ENCODE results near the gene PABPN1. TPM values are rescaled to one million over a fixed set of nuclear protein-coding genes. Genes with fewer than 3 reads are reported as not detected.

The PABPN1 gene
- total and polyA plus RNA-seq, 9 of the 15 experiments (the other 6 are each of a cell fraction or from before 2014, with no cell fraction given) = 32.6 to 388 (median 178) TPM

- no peak for TF ChIP-seq TARDBP (IDR thresholded peaks at IDR 0.05)
- TF ChIP-seq KDM5B (IDR thresholded peaks at IDR 0.05; ENCODE audit: insufficient replicate concordance, low read depth, low read length) = peak; percentile 79
- TF ChIP-seq HOMEZ (CRISPR knock-in tag; IDR thresholded peaks at IDR 0.05) = no peak
Observed at GRCh38 chr14:23301969-23302289, 19.3 kb upstream of the PABPN1 start (continued).

DNA sequence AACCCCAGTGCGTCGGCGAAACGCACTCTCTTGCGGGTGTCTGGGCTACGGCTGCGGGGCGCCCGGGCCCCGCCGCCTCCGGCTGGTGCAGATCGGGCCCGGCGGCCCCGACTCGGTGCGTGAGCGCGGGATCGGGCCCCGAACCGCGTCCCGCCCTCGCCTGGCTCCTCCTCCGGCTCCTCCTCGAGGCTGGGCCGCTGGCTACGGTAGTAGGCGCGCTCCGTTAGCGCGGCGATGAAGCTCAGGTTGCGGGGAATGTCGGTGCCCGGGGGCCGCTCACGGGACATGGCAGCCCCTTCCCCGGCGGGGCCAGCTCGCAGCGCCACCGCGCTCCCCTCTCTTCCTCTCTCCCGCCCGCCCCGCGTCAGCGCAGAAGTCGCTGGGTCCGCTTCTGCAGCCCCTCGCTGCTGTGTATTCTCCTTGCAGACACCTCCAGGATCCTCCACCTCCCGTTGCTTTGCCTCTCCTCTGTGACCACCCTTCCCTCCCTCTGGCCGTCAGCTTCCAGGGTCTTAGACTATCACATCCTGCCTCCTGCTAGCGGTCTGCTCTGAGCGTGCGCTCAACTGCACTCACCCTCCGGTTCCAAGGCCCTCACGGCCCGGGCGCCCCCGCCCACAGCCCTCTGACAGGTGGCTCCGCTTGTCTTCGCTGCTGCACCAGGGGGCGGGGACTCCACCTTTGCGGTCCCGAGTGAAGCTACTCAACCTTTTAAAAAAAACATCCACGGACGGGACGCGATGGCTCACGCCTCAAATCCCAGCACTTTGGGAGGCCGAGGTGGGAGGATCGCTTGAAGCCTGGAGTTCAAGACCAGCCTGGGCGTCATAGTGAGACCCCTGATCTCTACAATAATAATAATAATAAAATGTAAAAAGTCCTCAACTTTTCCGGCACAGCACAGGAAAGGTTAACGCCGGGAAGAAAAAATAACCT, 18.7 kb upstream of the PABPN1 start, which contains the start of gene PPP1R3E:
Gene PPP1R3E (minus strand): TSS at position 570 of the 936 bp plus-strand sequence. CDS start 283 bp downstream, at position 287.
- FAIRE-seq (peak; percentile 56), DNase-seq (ENCODE audit: extremely low read depth in 1 of 4, low spot score in 3 of 4) (peak; percentile 62 to 87 (median 67)), ATAC-seq (peak; percentile 68)
- in situ Hi-C loops (cut with MboI) (no loop called here), intact Hi-C loops (cut with micrococcal nuclease) (loop anchor here (5.0 kb wide), 2 partner anchors 115 to 180 kb away; no protein-coding TSS in a partner anchor)
- WGBS (ENCODE audit: insufficient coverage, low coverage, missing lambda C conversion rate) = 5% methylated on average over 47 of the region's 81 CpGs
- no peaks in the 10 kb centered on the region for H3K27me3 ChIP-seq (ENCODE audit: control insufficient read depth in 2 of 2, insufficient read depth in 2 of 2, low read length in 2 of 2)
- POLR2A ChIA-PET = interaction anchor here (0.6 to 2.8 kb wide), 8 partner anchors 15 to 208 kb away, joined by 3 to 29 read pairs (median 6); partner anchors contain the start of genes ACIN1, C14orf119, HOMEZ and PABPN1
- H3K9me3 ChIP-seq (replicated peaks; ENCODE audit: control insufficient read depth, insufficient read depth, low read depth, low read length) = no peaks in the 10 kb centered on the region
- CTCF ChIA-PET (ENCODE audit: low intra/inter-chr PET ratio) = interaction anchor here (1.4 to 5.9 kb wide), 3 partner anchors 37 to 181 kb away, joined by 4 to 58 read pairs (median 57); no protein-coding TSS in a partner anchor
- H3K79me2 ChIP-seq (ENCODE audit: control insufficient read depth, insufficient read depth, low read length) = peaks cover 31% of the 10 kb centered on the region
- peak within 1 kb of the TSS; percentile 79 to 95 for H3K9ac ChIP-seq (ENCODE audit: insufficient read depth in 1 of 2, low read depth in 2 of 2, low read length in 2 of 2)
- no peaks in the 10 kb centered on the region for H4K20me1 ChIP-seq (replicated peaks; ENCODE audit: control insufficient read depth, insufficient read depth, low read length)
- peaks cover under 1% of the 10 kb centered on the region for H3K9me1 ChIP-seq (ENCODE audit: control insufficient read depth, insufficient read depth, low read length)
- H3K4me2 ChIP-seq (ENCODE audit: insufficient read depth, low read length) = peak within 1 kb of the TSS; percentile 96
- H3K27ac ChIP-seq (ENCODE audit: extremely low read depth, low read depth, low read length) = peak within 1 kb of the TSS; percentile 90
- no TSS peak for BruUV-seq (replicated peaks)
- H3K4me1 ChIP-seq (replicated peaks in 1 of 2; ENCODE audit: control insufficient read depth in 2 of 2, insufficient read depth in 2 of 2, low read length in 2 of 2) = peaks cover 24 to 35% of the 10 kb centered on the region in 2 experiments
- peaks cover 17% of the 10 kb centered on the region; the same call in 2 of the 3 replicates for H3K36me3 ChIP-seq (ENCODE audit: control insufficient read depth, insufficient read depth, low read length)
- H3K4me3 ChIP-seq = peak within 1 kb of the TSS; percentile 67
- H2AFZ ChIP-seq (ENCODE audit: low read depth, low read length) = peak within 1 kb of the TSS; percentile 93
- TF ChIP-seq PHB2 (IDR thresholded peaks at IDR 0.05; ENCODE audit: low read depth) (no peak), FOXJ3 (CRISPR knock-in tag; IDR thresholded peaks at IDR 0.05) (no peak), KHSRP (IDR thresholded peaks at IDR 0.05) (no peak), HNRNPUL1 (IDR thresholded peaks at IDR 0.05; ENCODE audit: low read length) (no peak), L3MBTL2 (IDR thresholded peaks at IDR 0.05) (peak; percentile 67), NRF1 (conservative IDR thresholded peaks at IDR 0.05 in 1 of 2, IDR thresholded peaks at IDR 0.05 in 1 of 2) (peak; percentile 68 to 76)
- TF ChIP-seq, protein P1, sequence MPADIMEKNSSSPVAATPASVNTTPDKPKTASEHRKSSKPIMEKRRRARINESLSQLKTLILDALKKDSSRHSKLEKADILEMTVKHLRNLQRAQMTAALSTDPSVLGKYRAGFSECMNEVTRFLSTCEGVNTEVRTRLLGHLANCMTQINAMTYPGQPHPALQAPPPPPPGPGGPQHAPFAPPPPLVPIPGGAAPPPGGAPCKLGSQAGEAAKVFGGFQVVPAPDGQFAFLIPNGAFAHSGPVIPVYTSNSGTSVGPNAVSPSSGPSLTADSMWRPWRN (IDR thresholded peaks at IDR 0.05; ENCODE audit: low read depth) = no peak
- TF ChIP-seq, protein P2, sequence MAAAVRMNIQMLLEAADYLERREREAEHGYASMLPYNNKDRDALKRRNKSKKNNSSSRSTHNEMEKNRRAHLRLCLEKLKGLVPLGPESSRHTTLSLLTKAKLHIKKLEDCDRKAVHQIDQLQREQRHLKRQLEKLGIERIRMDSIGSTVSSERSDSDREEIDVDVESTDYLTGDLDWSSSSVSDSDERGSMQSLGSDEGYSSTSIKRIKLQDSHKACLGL (CRISPR knock-in tag; IDR thresholded peaks at IDR 0.05; ENCODE audit: borderline replicate concordance, poor library complexity, severe bottlenecking) = no peak
- TF ChIP-seq, protein P3, sequence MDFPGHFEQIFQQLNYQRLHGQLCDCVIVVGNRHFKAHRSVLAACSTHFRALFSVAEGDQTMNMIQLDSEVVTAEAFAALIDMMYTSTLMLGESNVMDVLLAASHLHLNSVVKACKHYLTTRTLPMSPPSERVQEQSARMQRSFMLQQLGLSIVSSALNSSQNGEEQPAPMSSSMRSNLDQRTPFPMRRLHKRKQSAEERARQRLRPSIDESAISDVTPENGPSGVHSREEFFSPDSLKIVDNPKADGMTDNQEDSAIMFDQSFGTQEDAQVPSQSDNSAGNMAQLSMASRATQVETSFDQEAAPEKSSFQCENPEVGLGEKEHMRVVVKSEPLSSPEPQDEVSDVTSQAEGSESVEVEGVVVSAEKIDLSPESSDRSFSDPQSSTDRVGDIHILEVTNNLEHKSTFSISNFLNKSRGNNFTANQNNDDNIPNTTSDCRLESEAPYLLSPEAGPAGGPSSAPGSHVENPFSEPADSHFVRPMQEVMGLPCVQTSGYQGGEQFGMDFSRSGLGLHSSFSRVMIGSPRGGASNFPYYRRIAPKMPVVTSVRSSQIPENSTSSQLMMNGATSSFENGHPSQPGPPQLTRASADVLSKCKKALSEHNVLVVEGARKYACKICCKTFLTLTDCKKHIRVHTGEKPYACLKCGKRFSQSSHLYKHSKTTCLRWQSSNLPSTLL (IDR thresholded peaks at IDR 0.05) = no peak

Measured in K562 (cell line).